A549 treated with ZK216348 at 1 μM for 4 hours (cell line): ENCODE measurements around the gene CCDC158. TPM values are rescaled to one million over a fixed set of nuclear protein-coding genes. Genes with fewer than 3 reads are reported as not detected.

Experiments used
- total RNA-seq: library from RNA; stranded (reverse); fragments of 200-300 nt; extraction: Qiagen RNA extraction; gene quantifications from 5 replicates; pipeline ENCODE4 v1.2.3, GENCODE V29; 2022; ENCODE audit warnings: low read depth

The CCDC158 gene
- not detected in 5 replicates for total RNA-seq

GRCh38 chr4:76420762-76421581 is at the start of gene CCDC158:
Gene CCDC158, minus strand, starts transcription at chr4:76421141. Its CDS starts 17,934 bp downstream, at chr4:76403207.

GRCh38 chr4:76434901-76435527 is 14.1 kb upstream of the CCDC158 start, which contains the start of gene SHROOM3:
Gene SHROOM3, plus strand, starts transcription at chr4:76435229. Its CDS starts 824 bp downstream, at chr4:76436053.

GRCh38 chr4:76305971-76306881 is 114.7 kb downstream of the CCDC158 start, which contains the start of gene STBD1:
Gene STBD1, plus strand, starts transcription at chr4:76306733. Its CDS starts 37 bp downstream, at chr4:76306770.

Other genes with a start within 250 kb of the CCDC158 start
- gene SCARB2, start 207.3 kb downstream of the CCDC158 start, total RNA-seq: 42.4 to 57.7 TPM (median 51.6 TPM) in 5 replicates
- gene FAM47E, start 169.4 kb downstream of the CCDC158 start, total RNA-seq: 0.15 to 0.34 TPM in 2 of 5 replicates, not detected in the others
- gene STBD1, start 114.4 kb downstream of the CCDC158 start, total RNA-seq: 8.7 to 10.5 TPM (median 9.9 TPM) in 5 replicates
- 6.8 to 13.9 TPM (median 11.1 TPM) in 5 replicates for gene SHROOM3, start 14.1 kb upstream of the CCDC158 start, total RNA-seq